ENCODE data around the gene PRMT5. TPM values are rescaled to one million over a fixed set of nuclear protein-coding genes. Genes with fewer than 3 reads are reported as not detected.

PRMT5 gene
- polyA plus RNA-seq, 1 experiment = 152 TPM

GRCh38 chr14:22884076-22884737 is 45.0 kb downstream of the PRMT5 start:
- Histone ChIP-seq H3K4me3 (ENCODE audit: low read depth, low read length) (no peak overlapping the region), H3K36me3 (ENCODE audit: control insufficient read depth, insufficient read depth, low read length) (peaks cover 2% of the 10 kb centered on the region; the same call in 1 of the 2 replicates), H3K27me3 (ENCODE audit: control insufficient read depth, insufficient read depth, low read length) (no peaks in the 10 kb centered on the region)
- ChIA-PET CTCF (interaction anchor here (1.0 to 6.9 kb wide), 4 partner anchors 12 to 23 kb away, joined by 4 to 76 read pairs (median 14); partner anchors contain the start of gene LRP10), POLR2A (interaction anchor here (0.6 kb wide), 1 partner anchor 77 kb away, joined by 3 read pairs; no protein-coding TSS in a partner anchor)
- no peak for TF ChIP-seq CTCF (IDR thresholded peaks at IDR 0.05; ENCODE audit: insufficient read depth, low read depth, low read length)
- no peak for DNase-seq (ENCODE audit: low read depth)

GRCh38 chr14:22883173-22883976 is 45.8 kb downstream of the PRMT5 start, which contains the start of gene REM2:
Gene REM2, plus strand, starts transcription at chr14:22883222. Its CDS starts 66 bp downstream, at chr14:22883288.
- no peak for DNase-seq (ENCODE audit: low read depth)
- Histone ChIP-seq H3K36me3 (ENCODE audit: control insufficient read depth, insufficient read depth, low read length) (peaks cover 9% of the 10 kb centered on the region), H3K4me3 (ENCODE audit: low read depth, low read length) (no peak within 1 kb of the TSS), H3K27me3 (ENCODE audit: control insufficient read depth, insufficient read depth, low read length) (no peaks in the 10 kb centered on the region)
- ChIA-PET POLR2A (no interaction called here), CTCF (interaction anchor here (0.7 to 6.9 kb wide), 7 partner anchors 10 to 327 kb away, joined by 3 to 76 read pairs (median 6); partner anchors contain the start of genes DAD1 and LRP10)
- no peak for TF ChIP-seq CTCF (IDR thresholded peaks at IDR 0.05; ENCODE audit: insufficient read depth, low read depth, low read length)

GRCh38 chr14:22882529-22883172 is 46.5 kb downstream of the PRMT5 start:
- Histone ChIP-seq H3K27me3 (ENCODE audit: control insufficient read depth, insufficient read depth, low read length) (no peaks in the 10 kb centered on the region), H3K4me3 (ENCODE audit: low read depth, low read length) (no peak overlapping the region), H3K36me3 (ENCODE audit: control insufficient read depth, insufficient read depth, low read length) (peaks cover 14% of the 10 kb centered on the region)
- CTCF ChIA-PET = interaction anchor here (0.8 to 6.9 kb wide), 7 partner anchors 10 to 293 kb away, joined by 3 to 76 read pairs (median 4); partner anchors contain the start of genes DAD1, LRP10 and PRMT5
- POLR2A ChIA-PET = no interaction called here
- no peak for DNase-seq (ENCODE audit: low read depth)
- no peak for TF ChIP-seq CTCF (IDR thresholded peaks at IDR 0.05; ENCODE audit: insufficient read depth, low read depth, low read length)

GRCh38 chr14:22882064-22882463 is 47.1 kb downstream of the PRMT5 start:
- CTCF ChIA-PET = interaction anchor here (0.8 to 6.9 kb wide), 7 partner anchors 10 to 187 kb away, joined by 3 to 76 read pairs (median 4); partner anchors contain the start of genes LRP10 and PRMT5
- H3K27me3 ChIP-seq (ENCODE audit: control insufficient read depth, insufficient read depth, low read length) = no peaks in the 10 kb centered on the region
- POLR2A ChIA-PET = no interaction called here
- no peak overlapping the region for H3K4me3 ChIP-seq (ENCODE audit: low read depth, low read length)
- no peak for DNase-seq (ENCODE audit: low read depth)
- peaks cover 19% of the 10 kb centered on the region for H3K36me3 ChIP-seq (ENCODE audit: control insufficient read depth, insufficient read depth, low read length)
- TF ChIP-seq CTCF (IDR thresholded peaks at IDR 0.05; ENCODE audit: insufficient read depth, low read depth, low read length) = no peak

Measured in BJ (cell line).